Measurements from ENCODE around the gene FGF12. TPM values are rescaled to one million over a fixed set of nuclear protein-coding genes. Genes with fewer than 3 reads are reported as not detected.
"Not testable (repeated sequence)": the region's sequence is repeated elsewhere in the genome, so short reads cannot be mapped to it uniquely, and the experiment has no call there.

The FGF12 gene
- total RNA-seq, 4 donors from 2014 or later = 0.54 to 6.3 (median 3.9) TPM

DNA sequence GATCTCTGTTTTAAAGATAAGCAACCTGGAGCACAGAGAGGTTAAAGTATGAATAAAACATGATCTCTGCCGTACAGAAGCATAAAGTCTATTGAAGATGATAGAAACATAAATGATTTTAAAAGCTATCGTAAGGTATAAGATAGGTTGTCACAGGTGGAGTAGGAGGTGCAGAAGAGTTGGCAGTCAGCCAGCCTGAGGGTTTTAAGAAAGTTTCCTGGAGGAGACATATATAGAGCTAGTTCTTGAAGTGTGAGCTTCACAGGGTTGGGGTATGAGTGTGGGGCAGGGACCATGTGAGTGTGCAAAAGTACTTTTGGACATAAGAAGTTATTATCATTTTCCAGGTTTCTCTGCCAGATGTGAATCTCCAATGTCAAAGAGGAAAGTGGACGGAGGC lies 3.9 kb upstream of the FGF12 start:
- Histone ChIP-seq H3K4me1 (no peaks in the 10 kb centered on the region), H3K27me3 (no peaks in the 10 kb centered on the region), H3K36me3 (no peaks in the 10 kb centered on the region), H3K27ac (no peak overlapping the region), H3K9me3 (no peaks in the 10 kb centered on the region), H3K4me3 (replicated peaks in 1 of 3) (no peak overlapping the region)
- WGBS, 2 donors = 76 to 77% methylated on average over 3 of the region's 3 CpGs
- TF ChIP-seq POLR2A (IDR thresholded peaks at IDR 0.05) = no peak
- TF ChIP-seq, protein P1, sequence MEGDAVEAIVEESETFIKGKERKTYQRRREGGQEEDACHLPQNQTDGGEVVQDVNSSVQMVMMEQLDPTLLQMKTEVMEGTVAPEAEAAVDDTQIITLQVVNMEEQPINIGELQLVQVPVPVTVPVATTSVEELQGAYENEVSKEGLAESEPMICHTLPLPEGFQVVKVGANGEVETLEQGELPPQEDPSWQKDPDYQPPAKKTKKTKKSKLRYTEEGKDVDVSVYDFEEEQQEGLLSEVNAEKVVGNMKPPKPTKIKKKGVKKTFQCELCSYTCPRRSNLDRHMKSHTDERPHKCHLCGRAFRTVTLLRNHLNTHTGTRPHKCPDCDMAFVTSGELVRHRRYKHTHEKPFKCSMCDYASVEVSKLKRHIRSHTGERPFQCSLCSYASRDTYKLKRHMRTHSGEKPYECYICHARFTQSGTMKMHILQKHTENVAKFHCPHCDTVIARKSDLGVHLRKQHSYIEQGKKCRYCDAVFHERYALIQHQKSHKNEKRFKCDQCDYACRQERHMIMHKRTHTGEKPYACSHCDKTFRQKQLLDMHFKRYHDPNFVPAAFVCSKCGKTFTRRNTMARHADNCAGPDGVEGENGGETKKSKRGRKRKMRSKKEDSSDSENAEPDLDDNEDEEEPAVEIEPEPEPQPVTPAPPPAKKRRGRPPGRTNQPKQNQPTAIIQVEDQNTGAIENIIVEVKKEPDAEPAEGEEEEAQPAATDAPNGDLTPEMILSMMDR (IDR thresholded peaks at IDR 0.05) = no peak
- no peak for DNase-seq
- intact Hi-C loops (cut with DNase I) = no loop called here

DNA sequence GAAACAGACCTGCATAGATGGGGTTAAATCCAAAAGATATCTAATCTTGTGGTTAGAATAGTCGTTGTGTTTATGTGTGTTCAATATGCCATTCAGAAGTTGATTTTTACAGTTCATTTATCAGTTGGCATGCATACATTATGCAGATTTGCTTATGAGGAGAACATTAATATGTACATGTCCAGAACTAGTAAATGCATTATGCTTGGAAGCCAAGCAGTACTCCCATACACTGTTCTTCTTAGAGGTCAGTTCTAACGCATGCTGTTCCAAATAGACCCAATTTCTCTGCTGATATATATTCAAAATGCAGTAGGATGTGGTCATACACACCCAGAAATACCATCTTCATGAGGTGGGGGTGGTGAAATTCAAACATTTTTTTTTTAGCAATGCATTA lies 956 bp downstream of the FGF12 start:
- Histone ChIP-seq H3K4me3 (replicated peaks in 1 of 3) (no peak overlapping the region), H3K27ac (no peak overlapping the region), H3K4me1 (no peaks in the 10 kb centered on the region), H3K27me3 (no peaks in the 10 kb centered on the region), H3K36me3 (no peaks in the 10 kb centered on the region), H3K9me3 (no peaks in the 10 kb centered on the region)
- DNase-seq = no peak
- no peak for TF ChIP-seq POLR2A (IDR thresholded peaks at IDR 0.05)
- TF ChIP-seq, protein P1 (IDR thresholded peaks at IDR 0.05) = no peak
- intact Hi-C loops (cut with DNase I) = no loop called here
- 37 to 46% methylated on average over 2 of the region's 2 CpGs for WGBS, 2 donors

DNA sequence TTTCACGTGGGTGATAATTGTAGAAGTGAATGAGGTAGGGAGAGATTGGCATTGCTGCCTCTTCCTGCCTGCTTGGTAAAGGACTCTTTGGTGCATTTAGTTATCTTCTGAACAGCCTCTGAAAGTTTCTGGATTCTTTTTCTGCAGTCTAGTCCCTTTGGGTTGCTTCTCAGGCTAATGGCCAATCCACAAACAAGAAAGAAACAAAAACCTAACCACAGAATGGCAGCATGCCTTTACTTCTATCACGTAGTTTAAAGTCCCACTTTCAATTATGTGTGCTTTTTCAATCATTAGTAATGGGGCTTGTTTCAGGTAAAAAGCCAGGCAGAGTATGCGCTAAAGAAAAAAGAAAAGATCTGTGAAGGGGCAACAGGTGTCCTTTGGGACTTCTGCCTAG lies 7.4 kb downstream of the FGF12 start:
- no peak for TF ChIP-seq POLR2A (IDR thresholded peaks at IDR 0.05)
- TF ChIP-seq, protein P1 (IDR thresholded peaks at IDR 0.05) = no peak
- WGBS, 2 donors = 78% methylated on average over 3 of the region's 3 CpGs
- Histone ChIP-seq H3K27ac (no peak overlapping the region), H3K4me3 (replicated peaks in 1 of 3) (no peak overlapping the region), H3K27me3 (no peaks in the 10 kb centered on the region), H3K36me3 (no peaks in the 10 kb centered on the region), H3K4me1 (no peaks in the 10 kb centered on the region), H3K9me3 (no peaks in the 10 kb centered on the region)
- intact Hi-C loops (cut with DNase I) = no loop called here
- no peak for DNase-seq

DNA sequence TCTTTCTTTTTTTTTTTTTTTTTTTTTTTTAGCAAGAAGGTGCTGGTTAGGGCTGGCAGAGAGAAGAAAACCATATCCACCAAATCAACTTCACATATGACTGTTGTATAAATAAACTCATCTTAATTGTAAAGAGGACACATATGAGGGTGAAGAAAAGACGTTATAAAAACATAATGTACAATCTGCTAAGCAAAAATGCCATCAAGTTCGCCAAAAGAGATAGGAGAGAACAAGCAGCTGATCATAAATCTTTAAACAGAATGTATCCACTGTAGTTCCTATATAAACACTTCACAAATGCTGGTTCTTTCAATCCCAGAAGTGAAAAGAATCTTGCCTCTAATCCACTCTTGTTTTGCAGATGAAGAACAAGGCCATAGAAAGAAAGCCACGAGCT lies 9.2 kb downstream of the FGF12 start:
- WGBS, 2 donors = 49 to 55% methylated on average over 3 of the region's 3 CpGs
- no peak overlapping the region for H3K4me3 ChIP-seq (replicated peaks in 1 of 3)
- DNase-seq = no peak
- H3K36me3 ChIP-seq = no peaks in the 10 kb centered on the region
- H3K27ac ChIP-seq = no peak overlapping the region
- H3K9me3 ChIP-seq = no peaks in the 10 kb centered on the region
- TF ChIP-seq, protein P1 (IDR thresholded peaks at IDR 0.05) = no peak
- no peak for TF ChIP-seq POLR2A (IDR thresholded peaks at IDR 0.05)
- intact Hi-C loops (cut with DNase I) = no loop called here
- H3K4me1 ChIP-seq = no peaks in the 10 kb centered on the region
- no peaks in the 10 kb centered on the region for H3K27me3 ChIP-seq

DNA sequence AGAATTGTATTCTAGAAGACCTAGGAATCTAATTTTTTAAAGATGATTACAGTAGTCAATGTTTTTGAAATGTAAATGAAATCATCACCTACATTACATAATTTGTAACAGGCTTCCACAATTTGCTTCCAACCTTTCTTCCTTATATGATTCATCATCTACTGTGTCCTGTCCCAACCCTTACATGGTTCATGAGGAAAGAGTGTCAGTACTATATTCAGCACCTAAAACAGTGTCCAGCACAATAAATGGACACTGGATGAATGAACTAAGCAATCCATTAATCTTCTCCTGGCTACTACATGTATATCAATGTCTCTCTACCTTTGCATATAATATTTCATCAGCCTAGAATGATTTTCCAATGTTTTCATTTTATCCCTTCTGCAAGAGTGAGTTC lies 12.2 kb downstream of the FGF12 start:
- TF ChIP-seq, protein P1 (IDR thresholded peaks at IDR 0.05) = no peak
- TF ChIP-seq POLR2A (IDR thresholded peaks at IDR 0.05) = no peak
- Histone ChIP-seq H3K36me3 (no peaks in the 10 kb centered on the region), H3K4me1 (no peaks in the 10 kb centered on the region), H3K27ac (no peak overlapping the region), H3K9me3 (no peaks in the 10 kb centered on the region), H3K27me3 (no peaks in the 10 kb centered on the region), H3K4me3 (replicated peaks in 1 of 3) (no peak overlapping the region)
- DNase-seq = no peak
- intact Hi-C loops (cut with DNase I) = no loop called here

DNA sequence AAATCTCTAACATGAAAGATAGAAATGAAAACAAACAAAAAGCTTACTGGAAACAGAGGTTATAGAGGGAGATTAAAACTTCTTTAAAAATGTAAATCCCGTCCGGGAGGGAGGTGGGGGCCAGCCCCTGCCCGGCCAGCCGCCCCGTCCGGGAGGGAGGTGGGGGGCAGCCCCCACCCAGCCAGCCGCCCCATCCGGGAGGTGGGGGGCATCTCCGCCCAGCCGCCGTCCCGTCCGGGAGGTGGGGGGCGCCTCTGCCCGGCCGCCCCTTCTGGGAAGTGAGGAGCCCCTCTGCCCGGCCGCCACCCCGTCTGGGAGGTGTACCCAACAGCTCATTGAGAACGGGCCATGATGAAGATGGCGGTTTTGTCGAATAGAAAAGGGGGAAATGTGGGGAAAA lies 16.2 kb downstream of the FGF12 start:
- WGBS, 2 donors = 94% methylated on average over 22 of the region's 22 CpGs
- H3K27ac ChIP-seq; H3K9me3 ChIP-seq; DNase-seq; H3K4me1 ChIP-seq; H3K36me3 ChIP-seq; intact Hi-C loops (cut with DNase I); H3K27me3 ChIP-seq; H3K4me3 ChIP-seq (replicated peaks in 1 of 3): not testable (repeated sequence)
